H9 (cell line): ENCODE results near the gene CREG1. TPM values are rescaled to one million over a fixed set of nuclear protein-coding genes. Genes with fewer than 3 reads are reported as not detected.

ENCODE experiments used
- DNase-seq: peaks from one replicate; pipeline ENCODE4 v3.0.0-alpha.2; 2017
- H2AFZ ChIP-seq: one replicate; pipeline ENCODE4 v1.6.1; 2013; ENCODE audit warnings: mild to moderate bottlenecking, low read length, control low read depth, moderate library complexity
- H2AK5ac ChIP-seq: 2 replicates; pipeline ENCODE4 v1.6.1; 2013; ENCODE audit warnings: low read length, control low read depth, mixed read lengths; ENCODE audit not compliant: insufficient read length
- H2BK120ac ChIP-seq: one replicate; pipeline ENCODE4 v1.6.1; 2013; ENCODE audit warnings: low read depth, mild to moderate bottlenecking, low read length, control low read depth, inconsistent platforms; ENCODE audit not compliant: poor library complexity, severe bottlenecking
- H2BK12ac ChIP-seq: 2 replicates; pipeline ENCODE4 v1.6.1; 2013; ENCODE audit warnings: low read length, control low read depth, mixed read lengths, low read depth; ENCODE audit not compliant: insufficient read length
- H2BK15ac ChIP-seq: 2 replicates; pipeline ENCODE4 v1.6.1; 2013; ENCODE audit warnings: low read depth, low read length, control low read depth
- H2BK20ac ChIP-seq: one replicate; pipeline ENCODE4 v1.6.1; 2013; ENCODE audit warnings: low read depth, mild to moderate bottlenecking, low read length, control low read depth, inconsistent platforms; ENCODE audit not compliant: poor library complexity, severe bottlenecking
- H2BK5ac ChIP-seq: 2 replicates; pipeline ENCODE4 v1.6.1; 2013; ENCODE audit warnings: low read length, control low read depth, mixed read lengths; ENCODE audit not compliant: insufficient read length
- H3K14ac ChIP-seq: 2 replicates; pipeline ENCODE4 v1.6.1; 2013; ENCODE audit warnings: low read length, control low read depth; ENCODE audit not compliant: insufficient read depth
- H3K18ac ChIP-seq: 2 replicates; pipeline ENCODE4 v1.6.1; 2013; ENCODE audit warnings: low read depth, mild to moderate bottlenecking, mixed read lengths, low read length, control low read depth; ENCODE audit not compliant: insufficient read length
- H3K23ac ChIP-seq: 2 replicates; pipeline ENCODE4 v1.6.1; 2013; ENCODE audit warnings: low read length, control low read depth, mixed read lengths, low read depth; ENCODE audit not compliant: insufficient read length
- H3K23me2 ChIP-seq: 2 replicates; pipeline ENCODE4 v1.6.1; 2013; ENCODE audit warnings: low read depth, mild to moderate bottlenecking, mixed read lengths, low read length, control low read depth; ENCODE audit not compliant: insufficient read length, poor library complexity, severe bottlenecking
- H3K27ac ChIP-seq: 2 replicates; pipeline ENCODE4 v1.5.1; 2013; ENCODE audit warnings: low read length, control low read depth, mixed read lengths, low read depth; ENCODE audit not compliant: insufficient read length
- H3K27me3 ChIP-seq: 2 replicates; pipeline ENCODE4 v1.6.1; 2013; ENCODE audit warnings: low read length, control low read depth, inconsistent platforms; ENCODE audit not compliant: insufficient read depth
- H3K4ac ChIP-seq: 2 replicates; pipeline ENCODE4 v1.6.1; 2013; ENCODE audit warnings: low read depth, mild to moderate bottlenecking, control low read depth, inconsistent platforms, low read length, moderate library complexity
- H3K4me1 ChIP-seq: 2 replicates; pipeline ENCODE4 v1.6.1; 2013; ENCODE audit warnings: low read length, control low read depth, inconsistent platforms; ENCODE audit not compliant: insufficient read depth
- H3K4me2 ChIP-seq: 2 replicates; pipeline ENCODE4 v1.6.1; 2013; ENCODE audit warnings: low read length, control low read depth, mixed read lengths; ENCODE audit not compliant: insufficient read length, insufficient read depth
- H3K56ac ChIP-seq: 2 replicates; pipeline ENCODE4 v1.6.1; 2013; ENCODE audit warnings: low read depth, mild to moderate bottlenecking, mixed read lengths, low read length, control low read depth; ENCODE audit not compliant: insufficient read length
- H3K79me1 ChIP-seq: 2 replicates; pipeline ENCODE4 v1.6.1; 2013; ENCODE audit warnings: low read depth, mild to moderate bottlenecking, moderate library complexity, low read length, control low read depth, inconsistent platforms; ENCODE audit not compliant: insufficient read depth, poor library complexity, severe bottlenecking
- H3K79me2 ChIP-seq: 2 replicates; pipeline ENCODE4 v1.6.1; 2013; ENCODE audit warnings: low read length, control low read depth, inconsistent platforms; ENCODE audit not compliant: insufficient read depth
- H3K9ac ChIP-seq: 2 replicates; pipeline ENCODE4 v1.6.1; 2013; ENCODE audit warnings: low read length, control low read depth, mixed read lengths; ENCODE audit not compliant: insufficient read length; ENCODE audit errors: extremely low read depth
- H3K9me3 ChIP-seq: one replicate; pipeline ENCODE4 v1.6.1; 2013; ENCODE audit warnings: low read depth, low read length, inconsistent platforms; ENCODE audit not compliant: control insufficient read depth
- H3T11ph ChIP-seq: one replicate; pipeline ENCODE4 v1.6.1; 2013; ENCODE audit warnings: mild to moderate bottlenecking, low read length, control low read depth, inconsistent platforms
- H4K20me1 ChIP-seq: one replicate; pipeline ENCODE4 v1.6.1; 2013; ENCODE audit not compliant: control insufficient read depth, insufficient read length, insufficient read depth
- H4K5ac ChIP-seq: 2 replicates; pipeline ENCODE4 v1.6.1; 2013; ENCODE audit warnings: low read depth, mild to moderate bottlenecking, mixed read lengths, low read length, control low read depth; ENCODE audit not compliant: insufficient read length
- H4K8ac ChIP-seq: replicated peaks from 2 replicates; pipeline ENCODE4 v1.6.1; 2013; ENCODE audit warnings: low read length, control low read depth, mixed read lengths, low read depth; ENCODE audit not compliant: insufficient read length
- H4K91ac ChIP-seq: 2 replicates; pipeline ENCODE4 v1.6.1; 2013; ENCODE audit warnings: low read depth, mild to moderate bottlenecking, moderate library complexity, mixed read lengths, low read length, control low read depth; ENCODE audit not compliant: insufficient read length
- H3K27ac Mint-ChIP-seq, 3 experiments: 2 replicates in 2 of 3; 3 replicates in 1 of 3; pipeline ENCODE4 v1.8.0; 2020 to 2021; ENCODE audit warnings: mixed read lengths in 3 of 3, mild to moderate bottlenecking in 1 of 3, moderate library complexity in 1 of 3
- H3K27me3 Mint-ChIP-seq: 2 replicates; pipeline ENCODE4 v1.8.0; 2021; ENCODE audit warnings: low read depth, mild to moderate bottlenecking, moderate library complexity, mixed read lengths
- H3K36me3 Mint-ChIP-seq, 3 experiments: 2 replicates in 2 of 3; 3 replicates in 1 of 3; pipeline ENCODE4 v1.8.0; 2020 to 2021; ENCODE audit warnings: low read depth in 3 of 3, mixed read lengths in 3 of 3; ENCODE audit not compliant: insufficient read depth in 1 of 3
- H3K4me1 Mint-ChIP-seq, 2 experiments: 2 replicates each; pipeline ENCODE4 v1.8.0; 2020; ENCODE audit warnings: mixed read lengths in 2 of 2
- H3K4me3 Mint-ChIP-seq, 2 experiments: 2 replicates in 1 of 2; 3 replicates in 1 of 2; pipeline ENCODE4 v1.8.0; 2020 to 2021; ENCODE audit warnings: mild to moderate bottlenecking in 2 of 2, mixed read lengths in 2 of 2, moderate library complexity in 1 of 2
- H3K9me3 Mint-ChIP-seq, 2 experiments: 2 replicates in 1 of 2; 3 replicates in 1 of 2; pipeline ENCODE4 v1.8.0; 2020; ENCODE audit warnings: mild to moderate bottlenecking in 2 of 2, mixed read lengths in 2 of 2, moderate library complexity in 1 of 2
- WGBS: extraction: QIAGEN DNeasy Blood & Tissue Kit; methylation state at CpG from one replicate; pipeline ENCODE4 v1.1.7; 2013; ENCODE audit warnings: missing lambda C conversion rate, low lambda C conversion rate, mixed read lengths; ENCODE audit not compliant: insufficient read length; ENCODE audit errors: extremely low coverage; 5-methylcytosine and 5-hydroxymethylcytosine counted together
- total RNA-seq: library from RNA; stranded (reverse); gene quantifications from 2 replicates; pipeline ENCODE4 v1.2.1, GENCODE V29; 2021
- TF ChIP-seq, protein P1 (sequence below): fragments of 200-600 bp; sonication (generic); conservative IDR thresholded peaks from 3 replicates; pipeline ENCODE4 v1.8.0; 2021; ENCODE audit warnings: antibody characterized with exemption, mild to moderate bottlenecking

The CREG1 gene
- total RNA-seq, 1 experiment from 2014 or later = 19.8 TPM

DNA sequence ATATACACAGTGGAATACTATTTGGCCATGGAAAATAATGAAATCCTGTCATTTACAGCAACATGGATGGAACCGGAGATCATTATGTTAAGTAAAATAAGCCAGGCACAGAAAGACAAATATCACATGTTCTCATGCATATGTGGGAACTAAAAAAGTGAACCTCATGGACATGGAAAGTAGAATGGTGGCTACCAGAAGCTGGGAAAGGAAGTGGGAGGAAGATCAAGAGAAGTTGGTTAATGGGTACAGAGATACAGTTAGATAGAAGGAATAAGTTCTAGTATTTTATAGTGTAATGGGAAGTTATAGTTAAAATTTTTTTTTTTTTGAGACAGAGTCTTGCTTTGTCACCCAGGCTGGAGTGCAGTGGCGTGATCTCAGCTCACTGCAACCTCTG, 34.8 kb upstream of the CREG1 start:
- H2AFZ ChIP-seq = no peak overlapping the region
- no peaks in the 10 kb centered on the region for H3K4me1 ChIP-seq
- no peak overlapping the region for H2BK12ac ChIP-seq
- H3K56ac ChIP-seq = no peak overlapping the region
- H3K27ac Mint-ChIP-seq = no peak overlapping the region
- no peak overlapping the region for H3K4me2 ChIP-seq
- H4K20me1 ChIP-seq = no peaks in the 10 kb centered on the region
- no peak overlapping the region for H3K4ac ChIP-seq
- H3K27me3 ChIP-seq = no peaks in the 10 kb centered on the region
- H4K5ac ChIP-seq = no peak overlapping the region
- no peak overlapping the region for H4K8ac ChIP-seq
- H4K91ac ChIP-seq = no peak overlapping the region
- H3K9me3 Mint-ChIP-seq = peaks cover 3 to 10% of the 10 kb centered on the region in 2 experiments; a peak in 4 of 5 replicates
- H2BK120ac ChIP-seq = no peak overlapping the region
- H3K23ac ChIP-seq = no peak overlapping the region
- peaks cover 0 to 2% (median 0%) of the 10 kb centered on the region in 3 experiments; a peak in 2 of 7 replicates for H3K36me3 Mint-ChIP-seq
- no peaks in the 10 kb centered on the region for H3K79me1 ChIP-seq
- H3K9me3 ChIP-seq = no peaks in the 10 kb centered on the region
- peaks cover 3% of the 10 kb centered on the region; the same call in 1 of the 2 replicates for H3K27me3 Mint-ChIP-seq
- H3K4me3 Mint-ChIP-seq = no peak overlapping the region
- TF ChIP-seq, protein P1, sequence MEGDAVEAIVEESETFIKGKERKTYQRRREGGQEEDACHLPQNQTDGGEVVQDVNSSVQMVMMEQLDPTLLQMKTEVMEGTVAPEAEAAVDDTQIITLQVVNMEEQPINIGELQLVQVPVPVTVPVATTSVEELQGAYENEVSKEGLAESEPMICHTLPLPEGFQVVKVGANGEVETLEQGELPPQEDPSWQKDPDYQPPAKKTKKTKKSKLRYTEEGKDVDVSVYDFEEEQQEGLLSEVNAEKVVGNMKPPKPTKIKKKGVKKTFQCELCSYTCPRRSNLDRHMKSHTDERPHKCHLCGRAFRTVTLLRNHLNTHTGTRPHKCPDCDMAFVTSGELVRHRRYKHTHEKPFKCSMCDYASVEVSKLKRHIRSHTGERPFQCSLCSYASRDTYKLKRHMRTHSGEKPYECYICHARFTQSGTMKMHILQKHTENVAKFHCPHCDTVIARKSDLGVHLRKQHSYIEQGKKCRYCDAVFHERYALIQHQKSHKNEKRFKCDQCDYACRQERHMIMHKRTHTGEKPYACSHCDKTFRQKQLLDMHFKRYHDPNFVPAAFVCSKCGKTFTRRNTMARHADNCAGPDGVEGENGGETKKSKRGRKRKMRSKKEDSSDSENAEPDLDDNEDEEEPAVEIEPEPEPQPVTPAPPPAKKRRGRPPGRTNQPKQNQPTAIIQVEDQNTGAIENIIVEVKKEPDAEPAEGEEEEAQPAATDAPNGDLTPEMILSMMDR = no peak
- no CpG with 5 or more reads among the region's 2 CpGs for WGBS
- no peak overlapping the region for H3K18ac ChIP-seq
- H2BK15ac ChIP-seq = no peak overlapping the region
- no peak overlapping the region for H2AK5ac ChIP-seq
- no peak for DNase-seq
- H2BK5ac ChIP-seq = no peak overlapping the region
- H3K23me2 ChIP-seq = no peaks in the 10 kb centered on the region
- no peaks in the 10 kb centered on the region for H3K79me2 ChIP-seq
- H3K4me1 Mint-ChIP-seq = no peaks in the 10 kb centered on the region
- H3K27ac ChIP-seq = no peak overlapping the region
- no peak overlapping the region for H3K9ac ChIP-seq
- no peak overlapping the region for H3K14ac ChIP-seq
- no peak overlapping the region for H2BK20ac ChIP-seq
- H3T11ph ChIP-seq = no peak overlapping the region
